NCI-H2081 treated with DMSO at 0.1 percent for 48 hours (cell line): ENCODE measurements around the gene NACA.

Source experiments
- DNase-seq: peaks from one replicate; lab custom pipeline; 2025; lab: John Stamatoyannopoulos, UW

NACA gene

DNA sequence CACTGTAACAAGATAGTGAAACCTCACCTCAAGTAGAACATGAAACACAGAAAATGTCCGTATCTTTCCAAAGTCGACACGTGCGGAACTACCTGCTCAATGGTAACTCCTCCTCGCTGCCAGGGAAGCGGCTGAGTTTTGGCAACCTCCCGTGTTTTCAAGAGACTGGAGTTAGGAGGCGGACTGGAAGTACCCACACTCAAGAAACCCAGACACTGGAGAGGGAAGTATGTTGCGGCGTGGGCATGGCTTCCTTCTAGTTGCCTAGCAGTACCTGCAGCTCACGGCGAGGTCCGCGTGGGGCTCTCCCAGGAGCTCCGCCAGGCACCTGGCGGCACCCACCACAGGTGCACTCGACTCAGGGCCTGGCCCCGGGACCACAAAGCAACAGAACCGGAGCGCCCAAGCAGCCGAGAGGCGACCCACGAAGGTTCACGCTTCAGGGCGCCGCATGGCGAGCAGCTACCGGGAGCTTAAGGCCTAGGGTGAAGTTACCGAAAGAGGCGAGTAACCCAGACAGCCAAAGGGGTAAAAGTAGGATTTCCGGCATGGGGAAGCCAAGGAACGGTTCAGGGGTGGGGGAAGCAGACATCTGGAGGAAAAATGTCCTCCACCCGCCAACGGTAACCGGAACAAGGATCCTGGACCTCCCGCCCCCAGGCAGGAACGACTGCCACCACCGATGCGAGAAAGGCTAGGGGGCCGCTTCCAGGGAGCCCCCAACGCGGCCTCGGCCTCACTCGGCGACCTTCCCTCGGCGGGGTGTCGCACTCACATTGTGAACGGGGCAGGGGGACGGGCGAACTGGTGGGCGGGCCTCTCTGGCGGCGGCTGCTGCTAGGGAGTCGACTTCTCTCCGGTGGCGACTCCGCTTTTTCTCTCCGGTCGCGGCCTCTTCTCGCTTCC is 37.6 kb downstream of the NACA start:
- peak; percentile 9 for DNase-seq

DNA sequence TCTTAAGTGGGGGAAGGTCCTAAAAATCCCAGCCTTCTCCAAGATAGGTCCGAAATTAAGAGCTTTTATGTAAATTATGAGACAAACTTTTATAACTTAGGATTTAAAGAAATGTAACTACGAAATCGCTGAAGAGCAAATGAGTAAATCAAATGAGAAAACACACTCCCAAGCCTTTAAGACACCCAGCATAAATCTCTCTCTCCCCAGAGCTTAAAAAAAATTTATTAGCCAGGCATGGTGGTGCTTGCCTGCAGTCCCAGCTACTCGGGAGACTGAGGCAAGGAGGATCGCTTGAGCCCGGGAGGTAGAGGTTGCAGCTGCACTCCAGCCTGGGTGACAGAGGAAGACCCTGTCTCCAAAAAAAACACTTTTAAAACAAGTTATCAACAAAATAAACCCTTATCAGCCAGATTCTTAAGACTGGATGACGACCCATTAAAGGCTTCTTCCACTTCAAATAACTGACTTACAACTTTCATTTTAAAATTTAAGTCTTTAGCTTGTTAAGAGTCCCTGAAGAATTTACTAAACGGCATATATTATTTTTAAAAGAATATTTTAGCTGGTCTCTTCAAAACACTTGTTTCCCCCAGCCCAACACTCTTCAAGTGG is 40.2 kb downstream of the NACA start:
- DNase-seq: no peak

DNA sequence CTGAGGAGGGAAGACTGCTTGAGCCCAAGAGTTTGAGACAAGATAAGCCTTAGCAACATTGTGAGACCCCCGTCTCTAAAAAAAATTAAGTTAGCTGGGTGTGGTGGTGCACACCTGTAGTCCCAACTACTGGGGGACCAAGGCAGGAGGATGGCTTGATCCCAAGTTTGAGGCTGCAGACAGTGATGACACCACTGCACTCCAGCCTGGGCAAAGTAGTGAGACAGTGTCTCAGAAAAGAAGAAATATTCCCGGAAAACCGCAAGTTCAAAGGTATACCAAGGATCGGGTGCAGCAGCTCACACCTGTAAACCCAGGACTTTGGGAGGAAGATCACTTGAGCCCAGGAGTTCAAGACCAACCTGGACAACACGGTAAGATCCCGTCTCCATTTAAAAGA is 42.8 kb downstream of the NACA start:
- DNase-seq: no peak

DNA sequence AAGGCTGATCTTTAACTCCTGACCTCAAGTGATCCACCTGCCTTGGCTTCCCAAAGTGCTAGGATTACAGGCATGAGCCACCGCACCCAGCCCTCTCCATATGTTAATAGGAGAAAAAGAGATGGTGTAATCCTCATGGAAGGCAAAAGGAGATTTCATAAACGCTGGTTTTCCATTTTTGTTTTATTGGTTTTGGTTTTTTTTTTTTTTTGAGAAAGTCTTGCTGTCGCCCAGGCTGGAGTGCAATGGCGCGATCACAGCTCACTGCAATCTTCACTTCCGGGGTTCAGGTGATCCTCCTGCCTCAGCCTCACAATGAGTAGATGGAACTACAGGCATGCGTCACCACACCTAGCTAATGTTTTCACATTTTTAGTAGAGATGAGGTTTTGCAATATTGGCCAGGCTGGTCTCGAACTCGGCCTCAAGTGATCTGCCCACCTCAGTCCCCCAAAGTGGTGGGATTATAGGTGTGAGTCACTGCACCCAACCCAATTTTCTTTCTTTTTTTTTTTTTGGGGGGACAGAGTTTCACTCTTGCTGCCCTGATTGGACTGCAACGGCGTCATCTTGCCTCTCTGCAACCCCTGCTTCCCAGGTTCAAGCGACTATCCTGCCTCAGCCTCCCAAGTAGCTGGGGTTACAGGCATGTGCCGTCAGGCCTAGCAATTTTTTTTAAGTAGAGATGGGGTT is 45.1 kb downstream of the NACA start:
- DNase-seq: no peak

DNA sequence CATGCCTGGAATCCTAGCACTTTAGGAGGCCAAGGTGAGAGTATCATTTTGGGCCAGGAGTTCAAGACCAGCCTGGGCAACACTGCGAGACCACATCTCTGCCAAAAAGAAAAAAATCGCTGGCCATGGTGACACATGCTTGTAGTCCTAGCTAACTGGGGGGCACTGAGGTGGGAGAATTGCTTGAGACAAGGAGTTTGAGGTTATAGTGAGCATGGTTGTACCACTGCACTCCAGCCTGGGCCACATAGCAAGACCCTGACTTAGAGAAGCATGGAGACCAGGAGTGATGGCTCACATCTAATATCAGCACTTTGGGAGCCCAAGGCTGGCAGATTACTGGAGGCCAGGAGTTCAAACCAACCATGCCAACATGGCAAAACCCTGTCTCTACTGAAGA is 46.2 kb downstream of the NACA start:
- DNase-seq: no peak

DNA sequence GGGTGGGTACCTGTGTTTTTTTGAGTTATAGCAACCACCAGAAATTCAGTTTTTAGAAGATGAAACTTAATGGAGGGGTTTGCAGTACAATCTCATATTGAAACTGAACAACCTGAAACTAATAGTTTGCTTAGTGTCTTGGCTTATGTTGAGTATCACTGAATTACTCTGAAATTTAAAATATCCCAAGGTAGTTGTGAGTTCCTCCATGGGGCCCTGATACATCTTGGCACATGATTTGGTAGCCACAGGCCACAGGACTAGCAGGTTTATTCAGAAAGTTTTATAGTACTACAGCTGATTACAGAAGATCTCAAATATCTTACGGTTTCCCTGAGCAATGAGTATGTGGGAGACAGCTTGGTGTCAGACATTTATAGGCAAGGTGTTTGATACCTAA is 47.4 kb downstream of the NACA start:
- DNase-seq: no peak

DNA sequence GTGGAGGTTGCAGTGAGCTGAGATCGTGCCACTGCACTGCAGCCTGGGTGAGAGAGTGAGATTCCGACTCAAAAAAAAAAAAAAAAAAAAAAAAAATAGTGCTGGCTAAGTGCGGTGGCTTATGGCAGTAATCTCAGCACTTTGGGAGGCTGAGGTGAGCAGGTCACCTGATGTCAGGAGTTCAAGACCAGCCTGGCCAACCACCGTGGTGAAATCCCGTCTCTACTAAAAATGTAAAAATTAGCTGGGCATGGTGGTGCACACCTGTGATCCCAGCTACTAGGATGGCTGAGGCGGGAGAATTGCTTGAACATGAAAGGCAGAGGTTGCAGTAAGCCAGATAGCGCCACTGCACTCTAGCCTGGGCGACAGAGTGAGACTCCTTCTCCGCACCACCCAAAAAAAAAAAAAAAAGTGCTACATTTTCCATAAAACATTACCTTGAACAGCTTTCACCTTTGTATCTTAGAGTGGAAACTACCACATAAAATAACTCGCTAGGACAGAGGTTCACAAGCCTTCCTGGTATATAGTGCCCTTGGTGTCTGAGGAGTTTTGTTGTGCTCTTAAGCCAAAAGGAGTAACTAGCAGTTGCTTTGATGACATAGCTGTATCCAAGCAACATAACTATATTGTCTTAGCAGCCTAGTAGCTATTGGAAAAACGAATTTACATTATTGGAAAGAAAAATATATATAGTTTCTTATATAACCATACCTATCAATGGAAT is 48.1 kb downstream of the NACA start:
- no peak for DNase-seq

GRCh38 chr12:56671608-56672007 is 53.5 kb downstream of the NACA start:
- no peak for DNase-seq

DNA sequence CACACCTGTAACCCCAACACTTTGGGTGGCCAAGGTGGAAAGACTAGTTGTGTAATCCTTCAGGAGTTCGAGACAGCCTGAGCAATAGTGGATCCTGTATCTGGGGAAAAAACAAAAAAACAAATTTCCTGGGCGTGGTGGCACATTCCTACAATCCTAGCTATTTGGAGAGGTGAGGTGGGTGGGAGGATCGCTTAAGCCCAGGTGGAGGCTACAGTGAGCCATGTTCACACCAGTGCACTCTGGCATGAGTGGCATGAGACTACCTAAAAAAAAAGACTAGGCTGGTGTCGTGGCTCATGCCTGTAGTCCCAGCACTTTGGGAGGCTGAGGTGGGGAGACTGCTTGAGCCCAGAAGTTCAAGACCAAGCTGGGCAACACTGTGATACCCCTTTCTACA is 54.3 kb downstream of the NACA start:
- no peak for DNase-seq

DNA sequence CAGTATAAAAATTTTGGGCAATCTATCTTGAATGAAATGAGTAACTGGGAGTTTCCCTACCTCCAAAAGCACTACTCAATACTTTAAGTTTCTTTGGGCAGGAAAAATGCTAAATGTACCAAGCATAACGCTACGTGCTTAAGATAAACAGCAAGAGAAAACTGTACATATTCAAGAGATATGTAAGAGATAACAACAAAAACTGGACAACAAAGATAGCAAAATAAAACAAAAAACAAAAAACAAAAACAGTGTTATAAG is 57.0 kb downstream of the NACA start:
- no peak for DNase-seq
